Vagina (tissue), 2 donors: ENCODE measurements around the gene CASP2. TPM values are rescaled to one million over a fixed set of nuclear protein-coding genes. Genes with fewer than 3 reads are reported as not detected.

Source experiments
- DNase-seq, 2 donors: peaks; one replicate each; pipeline ENCODE4 v3.0.0-alpha.2; 2017; ENCODE audit errors: extremely low spot score in 2 of 2
- H3K27ac ChIP-seq: fragments of 200-600 bp; sonication (generic); one replicate; pipeline ENCODE4 v1.5.1; 2019
- H3K27me3 ChIP-seq: fragments of 200-600 bp; sonication (generic); one replicate; pipeline ENCODE4 v1.5.1; 2019
- H3K36me3 ChIP-seq, 2 donors: fragments of 200-600 bp; sonication (generic); one replicate each; pipeline ENCODE4 v1.5.1; 2017 to 2019
- H3K4me1 ChIP-seq: fragments of 200-600 bp; sonication (generic); one replicate; pipeline ENCODE4 v1.5.1; 2019
- H3K4me3 ChIP-seq, 2 donors: fragments of 200-600 bp; sonication (generic); 1 replicate in 1 of 2; 2 replicates in 1 of 2; pipeline ENCODE4 v1.5.1; 2016 to 2019
- H3K9me3 ChIP-seq: fragments of 200-600 bp; sonication (generic); one replicate; pipeline ENCODE4 v1.5.1; 2019
- POLR2A ChIP-seq, 2 donors: fragments of 450-650 bp; IDR thresholded peaks; one replicate each; pipeline ENCODE4 v1.6.1; 2017; ENCODE audit warnings: antibody characterized with exemption in 2 of 2, mild to moderate bottlenecking in 2 of 2, moderate library complexity in 2 of 2
- POLR2AphosphoS5 ChIP-seq, 2 donors: sonication (generic); formaldehyde crosslinking; IDR thresholded peaks; one replicate each; pipeline ENCODE4 v1.9.0; 2017; ENCODE audit warnings: antibody characterized with exemption in 2 of 2, mild to moderate bottlenecking in 2 of 2, low read depth in 1 of 2; ENCODE audit not compliant: insufficient read depth in 1 of 2
- intact Hi-C: fragments of 100-400 bp; cut with DNase I; formaldehyde crosslinking; loops from one replicate; pipeline ENCODE4 v1.15.1; 2023
- small RNA-seq: library from RNA; depleted of rRNA; stranded (forward); fragments of <200 nt; gene quantifications from one replicate; pipeline ENCODE3, GENCODE V24; 2016
- total RNA-seq: library from RNA; depleted of rRNA; stranded (reverse); fragments of >200 nt; gene quantifications from one replicate; pipeline ENCODE4 v1.2.3, GENCODE V29; 2016
- TF ChIP-seq, protein P1 (sequence below), 3 experiments: fragments of 450-650 bp in 2 of 3; fragments of 200-600 bp in 1 of 3; sonication (generic) in 1 of 3; IDR thresholded peaks; one replicate each; pipeline ENCODE4 v1.5.1; 2017 to 2019; ENCODE audit warnings: antibody characterized with exemption in 3 of 3, mild to moderate bottlenecking in 2 of 3, moderate library complexity in 2 of 3

The CASP2 gene
- total RNA-seq, 1 donor from 2014 or later, result 24.8 TPM

DNA sequence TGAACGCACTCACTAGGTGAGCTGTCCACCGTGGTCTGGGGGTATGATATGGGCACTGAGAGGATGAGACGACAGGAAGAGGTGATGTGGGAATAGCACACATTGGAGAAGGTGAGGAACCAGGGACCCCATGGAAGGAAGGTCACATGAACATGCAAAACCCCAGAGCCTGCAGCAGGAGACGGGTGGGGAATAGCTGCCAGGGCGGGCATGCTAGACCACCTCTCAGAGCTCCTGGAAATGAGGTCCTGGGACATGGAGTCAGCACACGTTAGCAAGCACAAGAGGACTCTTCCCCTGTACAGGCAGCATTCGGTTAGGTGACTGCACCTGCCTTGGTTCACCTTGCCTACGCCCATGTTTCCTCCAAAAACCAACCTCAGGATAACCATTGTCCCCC is 66.2 kb downstream of the CASP2 start:
- no peaks in the 10 kb centered on the region for H3K36me3 ChIP-seq
- no peaks in the 10 kb centered on the region for H3K27me3 ChIP-seq
- H3K4me3 ChIP-seq, result no peak overlapping the region
- no peaks in the 10 kb centered on the region for H3K4me1 ChIP-seq
- intact Hi-C loops, result no loop called here
- TF ChIP-seq, protein P1, sequence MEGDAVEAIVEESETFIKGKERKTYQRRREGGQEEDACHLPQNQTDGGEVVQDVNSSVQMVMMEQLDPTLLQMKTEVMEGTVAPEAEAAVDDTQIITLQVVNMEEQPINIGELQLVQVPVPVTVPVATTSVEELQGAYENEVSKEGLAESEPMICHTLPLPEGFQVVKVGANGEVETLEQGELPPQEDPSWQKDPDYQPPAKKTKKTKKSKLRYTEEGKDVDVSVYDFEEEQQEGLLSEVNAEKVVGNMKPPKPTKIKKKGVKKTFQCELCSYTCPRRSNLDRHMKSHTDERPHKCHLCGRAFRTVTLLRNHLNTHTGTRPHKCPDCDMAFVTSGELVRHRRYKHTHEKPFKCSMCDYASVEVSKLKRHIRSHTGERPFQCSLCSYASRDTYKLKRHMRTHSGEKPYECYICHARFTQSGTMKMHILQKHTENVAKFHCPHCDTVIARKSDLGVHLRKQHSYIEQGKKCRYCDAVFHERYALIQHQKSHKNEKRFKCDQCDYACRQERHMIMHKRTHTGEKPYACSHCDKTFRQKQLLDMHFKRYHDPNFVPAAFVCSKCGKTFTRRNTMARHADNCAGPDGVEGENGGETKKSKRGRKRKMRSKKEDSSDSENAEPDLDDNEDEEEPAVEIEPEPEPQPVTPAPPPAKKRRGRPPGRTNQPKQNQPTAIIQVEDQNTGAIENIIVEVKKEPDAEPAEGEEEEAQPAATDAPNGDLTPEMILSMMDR (IDR thresholded peaks at IDR 0.05), result no peak
- TF ChIP-seq POLR2A (IDR thresholded peaks at IDR 0.05), result no peak
- TF ChIP-seq POLR2AphosphoS5 (IDR thresholded peaks at IDR 0.05; ENCODE audit: insufficient read depth in 1 of 2, low read depth in 1 of 2), result no peak
- no peaks in the 10 kb centered on the region for H3K9me3 ChIP-seq
- DNase-seq, result no peak
- H3K27ac ChIP-seq, result no peak overlapping the region

DNA sequence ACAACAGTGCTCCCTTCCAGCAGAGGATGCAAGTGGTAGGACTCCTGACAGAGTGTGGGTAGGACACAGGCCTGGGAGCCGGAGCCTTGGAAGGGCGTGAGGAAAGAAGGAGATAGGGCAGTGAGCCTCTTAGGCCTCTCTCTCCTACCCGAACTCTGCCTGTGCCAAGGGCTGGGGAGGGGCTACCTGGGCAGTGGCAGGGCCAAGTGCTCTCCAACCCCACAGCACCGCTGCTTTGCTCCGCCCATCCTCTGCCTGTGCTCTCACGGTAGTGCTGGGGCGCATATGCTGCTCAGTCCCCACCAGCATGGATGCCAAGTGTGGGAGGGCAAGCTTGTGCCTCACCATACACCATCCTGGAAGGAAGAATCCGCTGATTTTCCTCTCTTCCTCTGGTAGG is 66.8 kb downstream of the CASP2 start:
- intact Hi-C loops, result no loop called here
- Histone ChIP-seq H3K4me3 (no peak overlapping the region), H3K36me3 (no peaks in the 10 kb centered on the region), H3K9me3 (no peaks in the 10 kb centered on the region), H3K27ac (no peak overlapping the region), H3K27me3 (no peaks in the 10 kb centered on the region), H3K4me1 (no peaks in the 10 kb centered on the region)
- no peak for DNase-seq
- no peak for TF ChIP-seq POLR2A (IDR thresholded peaks at IDR 0.05)
- TF ChIP-seq POLR2AphosphoS5 (IDR thresholded peaks at IDR 0.05; ENCODE audit: insufficient read depth in 1 of 2, low read depth in 1 of 2), result no peak
- TF ChIP-seq, protein P1 (IDR thresholded peaks at IDR 0.05), result no peak

GRCh38 chr7:143355450-143356385 is 67.6 kb downstream of the CASP2 start:
- Histone ChIP-seq H3K36me3 (no peaks in the 10 kb centered on the region), H3K27me3 (no peaks in the 10 kb centered on the region), H3K4me1 (no peaks in the 10 kb centered on the region), H3K4me3 (no peak overlapping the region), H3K9me3 (no peaks in the 10 kb centered on the region), H3K27ac (no peak overlapping the region)
- no peak for TF ChIP-seq POLR2AphosphoS5 (IDR thresholded peaks at IDR 0.05; ENCODE audit: insufficient read depth in 1 of 2, low read depth in 1 of 2)
- TF ChIP-seq POLR2A (IDR thresholded peaks at IDR 0.05), result no peak
- TF ChIP-seq, protein P1 (IDR thresholded peaks at IDR 0.05), result no peak
- intact Hi-C loops, result no loop called here
- no peak for DNase-seq

GRCh38 chr7:143356414-143357050 is 68.4 kb downstream of the CASP2 start:
- no peak for DNase-seq
- Histone ChIP-seq H3K9me3 (no peaks in the 10 kb centered on the region), H3K36me3 (no peaks in the 10 kb centered on the region), H3K4me1 (peaks cover 4% of the 10 kb centered on the region), H3K27ac (no peak overlapping the region), H3K27me3 (no peaks in the 10 kb centered on the region), H3K4me3 (no peak overlapping the region)
- TF ChIP-seq, protein P1 (IDR thresholded peaks at IDR 0.05), result no peak
- no peak for TF ChIP-seq POLR2A (IDR thresholded peaks at IDR 0.05)
- TF ChIP-seq POLR2AphosphoS5 (IDR thresholded peaks at IDR 0.05; ENCODE audit: insufficient read depth in 1 of 2, low read depth in 1 of 2), result no peak
- intact Hi-C loops, result no loop called here

Small RNAs within 50 kb of the gene (small RNA-seq; reads per million reads assigned to genes)
- gene RN7SL481P, result not detected
- not detected for gene RN7SL535P

Other genes starting within 250 kb of the CASP2 start
- not detected for gene OR6V1, start 236.0 kb upstream of the CASP2 start, total RNA-seq
- gene PIP, start 156.3 kb upstream of the CASP2 start, total RNA-seq, result 2.5 TPM
- gene TAS2R39, start 104.9 kb upstream of the CASP2 start, total RNA-seq, result not detected
- not detected for gene TAS2R40, start 66.3 kb upstream of the CASP2 start, total RNA-seq
- 127 TPM for gene GSTK1, start 24.9 kb upstream of the CASP2 start, total RNA-seq
- gene TMEM139, start 3.4 kb upstream of the CASP2 start, total RNA-seq, result not detected
- not detected for gene CLCN1, start 27.8 kb downstream of the CASP2 start, total RNA-seq
- 1.5 TPM for gene FAM131B, start 74.4 kb downstream of the CASP2 start, total RNA-seq
- 86.2 TPM for gene ZYX, start 93.0 kb downstream of the CASP2 start, total RNA-seq
- gene EPHA1, start 120.5 kb downstream of the CASP2 start, total RNA-seq, result 51.3 TPM
- gene TAS2R60, start 155.1 kb downstream of the CASP2 start, total RNA-seq, result not detected
- gene TAS2R41, start 189.5 kb downstream of the CASP2 start, total RNA-seq, result not detected